Astrocyte (in vitro differentiated cells and primary cell): ENCODE measurements around the gene RAB40C.

Experiments used
- EZH2 ChIP-seq: IDR thresholded peaks from 2 replicates; pipeline ENCODE4 v1.6.1; 2012; ENCODE audit warnings: mild to moderate bottlenecking, low read length, inconsistent platforms; ENCODE audit not compliant: insufficient read depth
- TF ChIP-seq, protein P1 (sequence below): IDR thresholded peaks from 2 replicates; pipeline ENCODE4 v1.5.1; 2011; ENCODE audit warnings: low read depth, mild to moderate bottlenecking, inconsistent platforms, low read length, moderate library complexity; ENCODE audit not compliant: insufficient read depth

DNA sequence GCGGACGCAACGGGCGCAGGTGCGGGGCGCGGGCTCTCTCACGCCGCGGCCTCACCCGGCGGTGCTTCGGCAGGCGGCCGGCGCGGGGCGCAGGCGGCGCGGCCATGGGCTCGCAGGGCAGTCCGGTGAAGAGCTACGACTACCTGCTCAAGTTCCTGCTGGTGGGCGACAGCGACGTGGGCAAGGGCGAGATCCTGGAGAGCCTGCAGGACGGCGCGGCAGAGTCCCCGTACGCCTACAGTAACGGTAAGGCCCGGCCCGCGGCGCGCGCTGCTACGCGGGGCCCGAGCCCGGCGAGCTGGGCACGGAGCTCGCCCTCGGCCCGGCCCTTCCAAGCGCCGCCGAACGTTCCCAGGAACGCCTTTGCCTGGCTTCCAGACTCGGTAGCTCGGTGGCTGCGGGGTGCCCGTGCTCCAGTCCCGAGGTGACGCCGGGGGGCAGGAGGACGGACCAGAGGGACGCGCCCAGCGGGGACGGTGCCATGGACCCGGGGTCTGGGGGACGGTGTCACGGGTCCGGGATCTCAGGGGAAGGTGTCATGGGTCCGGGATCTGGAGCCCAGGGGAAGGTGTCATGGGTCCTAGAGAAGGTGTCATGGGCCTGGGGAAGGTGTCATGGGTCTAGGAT is 435 bp downstream of the RAB40C start:
- TF ChIP-seq, protein P1, sequence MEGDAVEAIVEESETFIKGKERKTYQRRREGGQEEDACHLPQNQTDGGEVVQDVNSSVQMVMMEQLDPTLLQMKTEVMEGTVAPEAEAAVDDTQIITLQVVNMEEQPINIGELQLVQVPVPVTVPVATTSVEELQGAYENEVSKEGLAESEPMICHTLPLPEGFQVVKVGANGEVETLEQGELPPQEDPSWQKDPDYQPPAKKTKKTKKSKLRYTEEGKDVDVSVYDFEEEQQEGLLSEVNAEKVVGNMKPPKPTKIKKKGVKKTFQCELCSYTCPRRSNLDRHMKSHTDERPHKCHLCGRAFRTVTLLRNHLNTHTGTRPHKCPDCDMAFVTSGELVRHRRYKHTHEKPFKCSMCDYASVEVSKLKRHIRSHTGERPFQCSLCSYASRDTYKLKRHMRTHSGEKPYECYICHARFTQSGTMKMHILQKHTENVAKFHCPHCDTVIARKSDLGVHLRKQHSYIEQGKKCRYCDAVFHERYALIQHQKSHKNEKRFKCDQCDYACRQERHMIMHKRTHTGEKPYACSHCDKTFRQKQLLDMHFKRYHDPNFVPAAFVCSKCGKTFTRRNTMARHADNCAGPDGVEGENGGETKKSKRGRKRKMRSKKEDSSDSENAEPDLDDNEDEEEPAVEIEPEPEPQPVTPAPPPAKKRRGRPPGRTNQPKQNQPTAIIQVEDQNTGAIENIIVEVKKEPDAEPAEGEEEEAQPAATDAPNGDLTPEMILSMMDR: no peak
- TF ChIP-seq EZH2: no peak
